HepG2 (cell line): ENCODE data around the gene RNF213. TPM values are rescaled to one million over a fixed set of nuclear protein-coding genes. Genes with fewer than 3 reads are reported as not detected.
A peak's percentile ranks its signal among the peaks of the same experiment; 100 is the strongest.

Experiments used
- ATAC-seq: fragments of 200-7000 bp; cut with Tn5 transposase; 3 replicates; pipeline ENCODE4 v1.9.1; 2020; ENCODE audit warnings: mild to moderate bottlenecking, moderate library complexity
- BruUV-seq: library from RNA; stranded (reverse); fragments of 400-500 nt; replicated peaks from 2 replicates; lab custom pipeline; 2021; lab: Mats Ljungman, UMichigan
- CTCF ChIA-PET: fragments of 300-600 bp; formaldehyde crosslinking; extraction: SDS; loops from one replicate; lab custom pipeline; 2021; ENCODE audit warnings: low total read pairs, inconsistent platforms, low intra/inter-chr PET ratio; lab: Yijun Ruan, JAX
- POLR2A ChIA-PET: fragments of 350-600 bp; sonication (Branson Sonifier 250); formaldehyde crosslinking; loops from one replicate; lab custom pipeline; 2020; ENCODE audit warnings: antibody characterized with exemption, inconsistent platforms; lab: Yijun Ruan, JAX
- DNase-seq: peaks from one replicate; pipeline ENCODE4 v3.0.0-alpha.2; 2015; ENCODE audit warnings: low spot score
- FAIRE-seq: peaks from 3 replicates; lab custom pipeline; 2011; peaks lifted over from hg19 to GRCh38; lab: Jason Lieb, UNC
- H2AFZ ChIP-seq: one replicate; pipeline ENCODE4 v1.6.1; 2011; ENCODE audit warnings: low read length, inconsistent platforms
- H3K27ac ChIP-seq: fragments of 300-600 bp; 3 replicates; pipeline ENCODE4 v1.8.0; 2011; ENCODE audit warnings: mixed run types, mild to moderate bottlenecking, mixed read lengths, low read length, inconsistent platforms; ENCODE audit not compliant: insufficient read depth; ENCODE audit errors: extremely low read length
- H3K27me3 ChIP-seq, 2 experiments: fragments of 200-600 bp in 1 of 2; 2 replicates in 1 of 2; 3 replicates in 1 of 2; pipeline versions ENCODE4 v1.6.0 to v1.8.0; 2011; ENCODE audit warnings: low read length in 2 of 2, mild to moderate bottlenecking in 2 of 2, moderate library complexity in 2 of 2, inconsistent platforms in 1 of 2; ENCODE audit not compliant: insufficient read depth in 2 of 2, control insufficient read depth in 1 of 2
- H3K36me3 ChIP-seq, 2 experiments: fragments of 200-600 bp in 1 of 2; replicated peaks in 1 of 2; 2 replicates in 1 of 2; 3 replicates in 1 of 2; pipeline versions ENCODE4 v1.5.1 to v1.8.0; 2011; ENCODE audit warnings: low read length in 2 of 2, inconsistent platforms in 1 of 2; ENCODE audit not compliant: insufficient read depth in 2 of 2, control insufficient read depth in 1 of 2
- H3K4me1 ChIP-seq: 2 replicates; pipeline ENCODE4 v1.5.1; 2012; ENCODE audit warnings: low read length, inconsistent platforms; ENCODE audit not compliant: insufficient read depth
- H3K4me2 ChIP-seq: 2 replicates; pipeline ENCODE4 v1.6.0; 2011; ENCODE audit warnings: low read depth, low read length, inconsistent platforms
- H3K4me3 ChIP-seq, 3 experiments: fragments of 200-600 bp in 1 of 3; sonication (generic), shearing (Covaris generic) in 1 of 3; replicated peaks in 1 of 3; 2 replicates each; pipeline ENCODE4 v1.5.1; 2011 to 2016; ENCODE audit warnings: low read length in 3 of 3, inconsistent platforms in 2 of 3, low read depth in 2 of 3, mild to moderate bottlenecking in 2 of 3, control low read depth in 1 of 3, mixed read lengths in 1 of 3; ENCODE audit not compliant: insufficient read depth in 1 of 3
- H3K79me2 ChIP-seq: one replicate; pipeline ENCODE4 v1.6.1; 2011; ENCODE audit warnings: low read length, inconsistent platforms; ENCODE audit not compliant: insufficient read depth
- H3K9ac ChIP-seq: 2 replicates; pipeline ENCODE4 v1.6.0; 2011; ENCODE audit warnings: mild to moderate bottlenecking, low read depth, low read length, inconsistent platforms; ENCODE audit not compliant: insufficient read depth
- H3K9me3 ChIP-seq: 2 replicates; pipeline ENCODE4 v1.5.1; 2012; ENCODE audit warnings: mild to moderate bottlenecking, low read length
- H4K20me1 ChIP-seq: 2 replicates; pipeline ENCODE4 v1.6.0; 2011; ENCODE audit warnings: inconsistent platforms, mild to moderate bottlenecking, low read length, moderate library complexity; ENCODE audit not compliant: insufficient read depth
- CEBPB ChIP-seq: IDR thresholded peaks from 2 replicates; pipeline ENCODE4 v1.6.1; 2011; ENCODE audit warnings: low read depth, low read length, improper control_type of control experiment, borderline replicate concordance
- CEBPG ChIP-seq: IDR thresholded peaks from 2 replicates; pipeline ENCODE4 v1.6.1; 2016
- ELF4 ChIP-seq: sonication (generic); formaldehyde crosslinking; IDR thresholded peaks from 2 replicates; pipeline ENCODE4 v1.5.0; 2020; ENCODE audit warnings: missing genetic modification reagents, mild to moderate bottlenecking, moderate library complexity, borderline replicate concordance
- HCFC1 ChIP-seq: fragments of 150-350 bp; IDR thresholded peaks from 2 replicates; pipeline ENCODE4 v1.6.1; 2014; ENCODE audit warnings: low read depth, low read length
- RAD51 ChIP-seq: fragments of 450-650 bp; IDR thresholded peaks from 2 replicates; pipeline ENCODE4 v1.6.1; 2016; ENCODE audit warnings: borderline replicate concordance
- RELA ChIP-seq: sonication (generic); formaldehyde crosslinking; IDR thresholded peaks from 2 replicates; pipeline ENCODE4 v1.4.0; 2020; ENCODE audit warnings: missing genetic modification reagents
- REPIN1 ChIP-seq: sonication (generic); formaldehyde crosslinking; IDR thresholded peaks from 2 replicates; pipeline ENCODE4 v1.8.0; 2022; ENCODE audit warnings: missing genetic modification reagents, low read depth, mild to moderate bottlenecking, borderline replicate concordance
- SMAD1 ChIP-seq: sonication (generic); formaldehyde crosslinking; IDR thresholded peaks from 2 replicates; pipeline ENCODE4 v1.4.0; 2020; ENCODE audit warnings: missing genetic modification reagents, low read depth, mild to moderate bottlenecking, borderline replicate concordance
- SPEN ChIP-seq: sonication (generic); formaldehyde crosslinking; IDR thresholded peaks from 2 replicates; pipeline ENCODE4 v1.5.1; 2020; ENCODE audit warnings: low read depth, mild to moderate bottlenecking, missing genetic modification reagents
- TEAD3 ChIP-seq: optimal IDR thresholded peaks from 2 replicates; pipeline ENCODE3; 2016; ENCODE audit warnings: borderline replicate concordance
- YY1 ChIP-seq: IDR thresholded peaks from 2 replicates; pipeline ENCODE4 v1.6.1; 2011; ENCODE audit warnings: low read length, low read depth, moderate library complexity, mild to moderate bottlenecking; ENCODE audit not compliant: insufficient read depth, insufficient replicate concordance
- ZBTB42 ChIP-seq: sonication (generic); formaldehyde crosslinking; IDR thresholded peaks from 2 replicates; pipeline ENCODE4 v1.5.0; 2020; ENCODE audit warnings: mild to moderate bottlenecking, missing genetic modification reagents
- ZNF317 ChIP-seq: sonication (generic); formaldehyde crosslinking; IDR thresholded peaks from 2 replicates; pipeline ENCODE4 v1.5.0; 2020; ENCODE audit warnings: mild to moderate bottlenecking, missing genetic modification reagents
- ZNF34 ChIP-seq: sonication (generic); formaldehyde crosslinking; IDR thresholded peaks from 2 replicates; pipeline ENCODE4 v1.4.0; 2020; ENCODE audit warnings: mild to moderate bottlenecking, missing genetic modification reagents, borderline replicate concordance
- ZNF703 ChIP-seq: sonication (generic); formaldehyde crosslinking; IDR thresholded peaks from 2 replicates; pipeline ENCODE4 v1.5.1; 2020; ENCODE audit warnings: missing genetic modification reagents, mild to moderate bottlenecking, moderate library complexity, borderline replicate concordance
- WGBS: methylation state at CpG from one replicate; pipeline ENCODE4 v1.1.6; 2017; ENCODE audit warnings: low lambda C conversion rate; 5-methylcytosine and 5-hydroxymethylcytosine counted together
- in situ Hi-C: cut with HindIII; loops from 2 replicates; pipeline ENCODE4 v1.10.0; 2017; ENCODE audit warnings: low pct_unique_long_range_greater_than_20kb; ENCODE audit not compliant: extremely low pct_ligation_motif_present
- intact Hi-C: fragments of 100-400 bp; cut with micrococcal nuclease; formaldehyde crosslinking; loops from one replicate; pipeline ENCODE4 v1.10.0; 2022; ENCODE audit not compliant: unreplicated experiment
- polyA plus RNA-seq, 8 experiments: library from polyadenylated mRNA; depleted of rRNA in 3 of 8; stranded (reverse) in 7 of 8; unstranded in 1 of 8; fragments of >200 nt; fragmentation: Illumina TruSeq in 4 of 8; extraction: Trizol in 4 of 8; gene quantifications; 2 replicates each; pipeline versions ENCODE4 v1.2.1 to v1.2.3, GENCODE V29; 2011 to 2016; ENCODE audit warnings: low read depth in 4 of 8, missing spikeins in 1 of 8, mixed read lengths in 1 of 8; ENCODE audit not compliant: insufficient read depth in 1 of 8
- total RNA-seq, 5 experiments: library from RNA; depleted of rRNA; stranded (reverse); fragments of >200 nt; fragmentation: Illumina TruSeq; extraction: Trizol; gene quantifications; 2 replicates each; pipeline ENCODE4 v1.2.3, GENCODE V29; 2016; ENCODE audit warnings: low read depth in 1 of 5
- TF ChIP-seq, protein P1 (sequence below): sonication (generic); formaldehyde crosslinking; IDR thresholded peaks from 2 replicates; pipeline ENCODE4 v1.5.0; 2020; ENCODE audit warnings: mild to moderate bottlenecking, missing genetic modification reagents

Gene RNF213
- total and polyA plus RNA-seq, 2 of the 13 experiments (the other 11 are each of a cell fraction or from before 2014, with no cell fraction given), result 38.6 to 38.7 TPM

DNA sequence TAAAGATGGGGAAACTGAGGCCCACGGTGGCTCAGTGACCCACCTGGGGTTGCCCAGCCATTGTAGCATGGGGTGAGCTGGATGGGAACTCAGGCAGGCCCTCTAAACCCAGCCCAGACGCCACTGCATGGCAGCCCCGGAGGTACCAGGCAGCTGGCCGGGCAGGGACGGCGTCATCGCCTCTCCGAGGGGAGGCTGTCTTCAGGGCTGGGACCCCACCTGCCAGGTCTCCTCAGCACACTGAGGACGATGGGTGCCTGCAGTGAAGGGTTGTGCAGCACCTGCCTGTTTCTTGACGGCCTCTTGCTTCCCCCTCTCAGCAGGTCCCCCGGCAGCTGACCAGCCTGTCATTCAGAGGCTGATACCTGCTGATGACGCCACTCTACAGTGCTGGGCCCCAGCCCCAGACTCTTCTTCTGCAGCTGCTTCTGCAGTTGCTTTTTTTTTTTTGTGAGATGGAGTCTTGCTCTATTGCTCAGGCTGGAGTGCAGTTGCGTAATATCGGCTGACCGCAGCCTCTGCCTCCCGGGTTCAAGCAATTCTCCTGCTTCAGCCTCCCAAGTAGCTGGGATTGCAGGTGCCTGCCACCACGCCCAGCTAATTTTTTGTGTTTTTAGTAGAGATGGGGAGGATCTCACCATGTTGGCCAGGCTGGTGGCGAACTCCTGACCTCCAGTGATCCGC, 24.7 kb downstream of the RNF213 start:
- CTCF ChIA-PET, result no interaction called here
- no TSS peak for BruUV-seq

DNA sequence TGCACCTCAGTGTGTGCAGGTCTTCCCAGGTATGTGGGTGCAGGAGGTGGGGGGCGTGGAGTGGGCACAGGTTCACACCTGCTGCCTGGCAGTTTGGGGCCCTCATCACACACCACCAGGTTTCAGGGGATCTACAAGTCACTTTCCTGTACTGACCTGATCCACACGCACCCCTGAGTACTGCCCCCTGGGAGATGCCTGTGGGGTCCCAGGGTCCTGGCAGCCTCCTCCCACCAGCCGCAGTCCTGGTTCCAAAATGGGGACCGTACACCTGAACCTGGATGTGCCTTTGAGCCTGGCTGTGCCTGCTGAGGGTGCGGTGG, 25.9 kb downstream of the RNF213 start:
- Histone ChIP-seq H3K4me1 (peaks cover 4% of the 10 kb centered on the region), H3K27ac (no peak overlapping the region), H3K9ac (no peak overlapping the region), H3K9me3 (no peaks in the 10 kb centered on the region)
- no peak for DNase-seq
- CTCF ChIA-PET, result no interaction called here
- 99% methylated on average over 4 of the region's 5 CpGs for WGBS
- intact Hi-C loops, result no loop called here
- no TSS peak for BruUV-seq
- in situ Hi-C loops, result no loop called here
- TF ChIP-seq ZBTB42, result no peak
- no peak for TF ChIP-seq TEAD3 (CRISPR knock-in tag)
- no peak for TF ChIP-seq ZNF703 (CRISPR knock-in tag)
- TF ChIP-seq REPIN1, result no peak
- TF ChIP-seq SMAD1 (CRISPR knock-in tag), result no peak
- no peak for TF ChIP-seq ELF4 (CRISPR knock-in tag)
- no peak for TF ChIP-seq ZNF317
- no peak for TF ChIP-seq ZNF34 (CRISPR knock-in tag)
- TF ChIP-seq RAD51, result no peak
- TF ChIP-seq, all 625 proteins: peak for 0
- H3K27me3 ChIP-seq, result no peaks in the 10 kb centered on the region
- FAIRE-seq (no peak), ATAC-seq (no peak)
- H3K79me2 ChIP-seq, result no peaks in the 10 kb centered on the region
- no peak overlapping the region for H3K4me2 ChIP-seq
- peaks cover 16 to 33% of the 10 kb centered on the region in 2 experiments for H3K36me3 ChIP-seq
- POLR2A ChIA-PET, result no interaction called here
- no peaks in the 10 kb centered on the region for H4K20me1 ChIP-seq
- H2AFZ ChIP-seq, result no peak overlapping the region
- no peak overlapping the region for H3K4me3 ChIP-seq

More for the DNA sequence above, 24.7 kb downstream of the RNF213 start:
- Histone ChIP-seq H4K20me1 (no peaks in the 10 kb centered on the region), H3K4me3 (no peak overlapping the region), H3K27me3 (no peaks in the 10 kb centered on the region), H3K27ac (no peak overlapping the region), H3K36me3 (peaks cover 13 to 29% of the 10 kb centered on the region in 2 experiments), H3K9ac (no peak overlapping the region), H2AFZ (no peak overlapping the region), H3K79me2 (no peaks in the 10 kb centered on the region), H3K4me1 (no peaks in the 10 kb centered on the region), H3K4me2 (no peak overlapping the region), H3K9me3 (no peaks in the 10 kb centered on the region)
- POLR2A ChIA-PET, result interaction anchor here (0.8 to 1.4 kb wide), 3 partner anchors 12 to 24 kb away, joined by 3 read pairs; no protein-coding TSS in a partner anchor
- in situ Hi-C loops, result no loop called here
- intact Hi-C loops, result no loop called here
- FAIRE-seq (no peak), DNase-seq (no peak), ATAC-seq (no peak; the same call in 2 of the 3 replicates)
- WGBS, result 93% methylated on average over 18 of the region's 19 CpGs
- no peak for TF ChIP-seq RELA (CRISPR knock-in tag)
- no peak for TF ChIP-seq SPEN
- no peak for TF ChIP-seq HCFC1
- peak; percentile 83 for TF ChIP-seq CEBPB
- peak; percentile 59 for TF ChIP-seq CEBPG
- TF ChIP-seq, protein P1, sequence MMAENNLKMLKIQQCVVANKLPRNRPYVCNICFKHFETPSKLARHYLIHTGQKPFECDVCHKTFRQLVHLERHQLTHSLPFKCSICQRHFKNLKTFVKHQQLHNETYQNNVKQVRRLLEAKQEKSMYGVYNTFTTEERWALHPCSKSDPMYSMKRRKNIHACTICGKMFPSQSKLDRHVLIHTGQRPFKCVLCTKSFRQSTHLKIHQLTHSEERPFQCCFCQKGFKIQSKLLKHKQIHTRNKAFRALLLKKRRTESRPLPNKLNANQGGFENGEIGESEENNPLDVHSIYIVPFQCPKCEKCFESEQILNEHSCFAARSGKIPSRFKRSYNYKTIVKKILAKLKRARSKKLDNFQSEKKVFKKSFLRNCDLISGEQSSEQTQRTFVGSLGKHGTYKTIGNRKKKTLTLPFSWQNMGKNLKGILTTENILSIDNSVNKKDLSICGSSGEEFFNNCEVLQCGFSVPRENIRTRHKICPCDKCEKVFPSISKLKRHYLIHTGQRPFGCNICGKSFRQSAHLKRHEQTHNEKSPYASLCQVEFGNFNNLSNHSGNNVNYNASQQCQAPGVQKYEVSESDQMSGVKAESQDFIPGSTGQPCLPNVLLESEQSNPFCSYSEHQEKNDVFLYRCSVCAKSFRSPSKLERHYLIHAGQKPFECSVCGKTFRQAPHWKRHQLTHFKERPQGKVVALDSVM, result peak; percentile 51; the same call in 1 of the 2 replicates
- TF ChIP-seq YY1, result no peak
